ACC112 (cell line): ENCODE data around the gene REN.

ENCODE experiments used
- H2AFZ ChIP-seq: fragments of 200-600 bp; sonication (generic); one replicate; pipeline ENCODE4 v1.6.0; 2017; ENCODE audit warnings: antibody characterized with exemption, low read length; ENCODE audit not compliant: unreplicated experiment
- H3K27ac ChIP-seq: fragments of 200-600 bp; sonication (generic); 2 replicates; pipeline ENCODE4 v1.5.1; 2014; ENCODE audit warnings: low read depth, mild to moderate bottlenecking, antibody characterized with exemption, low read length, moderate library complexity
- H3K27me3 ChIP-seq: fragments of 200-600 bp; sonication (generic); 2 replicates; pipeline ENCODE4 v1.6.1; 2014; ENCODE audit warnings: mild to moderate bottlenecking, antibody characterized with exemption, low read length, moderate library complexity, mixed read lengths; ENCODE audit not compliant: insufficient read depth
- H3K36me3 ChIP-seq: fragments of 200-600 bp; sonication (generic); 2 replicates; pipeline ENCODE4 v1.6.1; 2016; ENCODE audit warnings: mild to moderate bottlenecking, antibody characterized with exemption, low read length, moderate library complexity, mixed read lengths; ENCODE audit not compliant: insufficient read depth
- H3K4me1 ChIP-seq: fragments of 200-600 bp; sonication (generic); one replicate; pipeline ENCODE4 v1.6.1; 2016; ENCODE audit warnings: low read length, mixed read lengths; ENCODE audit not compliant: insufficient read depth, unreplicated experiment, control insufficient read depth
- H3K4me3 ChIP-seq: fragments of 200-600 bp; sonication (generic); 2 replicates; pipeline ENCODE4 v1.5.1; 2014; ENCODE audit warnings: mild to moderate bottlenecking, low read depth, low read length
- H3K79me2 ChIP-seq: fragments of 200-600 bp; sonication (generic); one replicate; pipeline ENCODE4 v1.6.0; 2016; ENCODE audit warnings: low read length; ENCODE audit not compliant: control insufficient read depth, unreplicated experiment, insufficient read depth

Gene REN

GRCh38 chr1:204171751-204172178, 5.6 kb upstream of the REN start:
- Histone ChIP-seq H3K27me3 (peaks cover 13% of the 10 kb centered on the region), H2AFZ (no peak overlapping the region), H3K79me2 (no peaks in the 10 kb centered on the region), H3K36me3 (no peaks in the 10 kb centered on the region), H3K4me1 (peaks cover 10% of the 10 kb centered on the region), H3K4me3 (no peak overlapping the region), H3K27ac (no peak overlapping the region)

GRCh38 chr1:204170494-204171155, 4.5 kb upstream of the REN start:
- Histone ChIP-seq H3K27me3 (peaks cover 1% of the 10 kb centered on the region; the same call in 1 of the 2 replicates), H3K4me3 (no peak overlapping the region), H2AFZ (no peak overlapping the region), H3K27ac (no peak overlapping the region), H3K79me2 (no peaks in the 10 kb centered on the region), H3K36me3 (no peaks in the 10 kb centered on the region), H3K4me1 (peaks cover 10% of the 10 kb centered on the region)

- Histone ChIP-seq H3K79me2 (no peaks in the 10 kb centered on the region), H3K27ac (no peak overlapping the region)
Measured at GRCh38 chr1:204169858-204170257, 3.7 kb upstream of the REN start.

GRCh38 chr1:204167730-204168129, 1.6 kb upstream of the REN start:
- H3K27ac ChIP-seq: no peak overlapping the region
- H3K36me3 ChIP-seq: no peaks in the 10 kb centered on the region
- no peaks in the 10 kb centered on the region for H3K27me3 ChIP-seq

More at GRCh38 chr1:204169858-204170257, 3.7 kb upstream of the REN start:
- H3K27me3 ChIP-seq: no peaks in the 10 kb centered on the region
- H3K4me1 ChIP-seq: peaks cover 10% of the 10 kb centered on the region
- no peaks in the 10 kb centered on the region for H3K36me3 ChIP-seq
- H3K4me3 ChIP-seq: no peak overlapping the region
- no peak overlapping the region for H2AFZ ChIP-seq

GRCh38 chr1:204162494-204163074, 3.6 kb downstream of the REN start:
- no peak overlapping the region for H3K27ac ChIP-seq
- H2AFZ ChIP-seq: no peak overlapping the region
- no peak overlapping the region for H3K4me3 ChIP-seq
- H3K36me3 ChIP-seq: no peaks in the 10 kb centered on the region
- H3K27me3 ChIP-seq: no peaks in the 10 kb centered on the region; the same call in 1 of the 2 replicates
- H3K4me1 ChIP-seq: no peaks in the 10 kb centered on the region
- H3K79me2 ChIP-seq: no peaks in the 10 kb centered on the region

More at GRCh38 chr1:204167730-204168129, 1.6 kb upstream of the REN start:
- Histone ChIP-seq H3K4me3 (no peak overlapping the region), H3K79me2 (no peaks in the 10 kb centered on the region), H2AFZ (no peak overlapping the region), H3K4me1 (peaks cover 10% of the 10 kb centered on the region)

- no peaks in the 10 kb centered on the region for H3K79me2 ChIP-seq
- H2AFZ ChIP-seq: no peak overlapping the region
- H3K4me3 ChIP-seq: no peak overlapping the region
- no peaks in the 10 kb centered on the region for H3K36me3 ChIP-seq
- no peaks in the 10 kb centered on the region for H3K4me1 ChIP-seq
- H3K27ac ChIP-seq: no peak overlapping the region
- no peaks in the 10 kb centered on the region; the same call in 1 of the 2 replicates for H3K27me3 ChIP-seq
Measured at GRCh38 chr1:204161609-204162493, 4.3 kb downstream of the REN start.

GRCh38 chr1:204157962-204158361, 8.2 kb downstream of the REN start:
- H3K4me1 ChIP-seq: no peaks in the 10 kb centered on the region

GRCh38 chr1:204155881-204156280, 10.3 kb downstream of the REN start:
- H3K27me3 ChIP-seq: no peaks in the 10 kb centered on the region; the same call in 1 of the 2 replicates
- no peak overlapping the region for H3K4me3 ChIP-seq
- no peaks in the 10 kb centered on the region for H3K79me2 ChIP-seq
- no peak overlapping the region for H2AFZ ChIP-seq
- H3K36me3 ChIP-seq: no peaks in the 10 kb centered on the region
- H3K27ac ChIP-seq: no peak overlapping the region
- H3K4me1 ChIP-seq: no peaks in the 10 kb centered on the region

More at GRCh38 chr1:204157962-204158361, 8.2 kb downstream of the REN start:
- H3K36me3 ChIP-seq: no peaks in the 10 kb centered on the region
- no peaks in the 10 kb centered on the region for H3K79me2 ChIP-seq
- H3K4me3 ChIP-seq: no peak overlapping the region
- no peak overlapping the region for H3K27ac ChIP-seq
- no peak overlapping the region for H2AFZ ChIP-seq
- no peaks in the 10 kb centered on the region; the same call in 1 of the 2 replicates for H3K27me3 ChIP-seq

- H3K27me3 ChIP-seq: no peaks in the 10 kb centered on the region
Measured at GRCh38 chr1:204154568-204155255, 11.4 kb downstream of the REN start.

GRCh38 chr1:204153667-204154066, 12.5 kb downstream of the REN start:
- no peak overlapping the region for H3K4me3 ChIP-seq

More at GRCh38 chr1:204154568-204155255, 11.4 kb downstream of the REN start:
- H2AFZ ChIP-seq: no peak overlapping the region
- no peaks in the 10 kb centered on the region for H3K4me1 ChIP-seq
- H3K36me3 ChIP-seq: no peaks in the 10 kb centered on the region
- H3K79me2 ChIP-seq: no peaks in the 10 kb centered on the region
- H3K4me3 ChIP-seq: no peak overlapping the region
- no peak overlapping the region for H3K27ac ChIP-seq

More at GRCh38 chr1:204153667-204154066, 12.5 kb downstream of the REN start:
- H3K27ac ChIP-seq: no peak overlapping the region
- no peaks in the 10 kb centered on the region for H3K79me2 ChIP-seq
- no peak overlapping the region for H2AFZ ChIP-seq
- no peaks in the 10 kb centered on the region for H3K4me1 ChIP-seq
- H3K27me3 ChIP-seq: no peaks in the 10 kb centered on the region
- no peaks in the 10 kb centered on the region for H3K36me3 ChIP-seq
